ENCODE data around the gene WDR72. TPM values are rescaled to one million over a fixed set of nuclear protein-coding genes. Genes with fewer than 3 reads are reported as not detected.

The WDR72 gene
- total RNA-seq: 10 to 100 TPM in 1 of 2 donors, 1 to 10 TPM in 1; 4.1 to 12.2 TPM
- 1.9 TPM for polyA plus RNA-seq (2013, experiment 1 of 2)
- 0.79 TPM for polyA plus RNA-seq (2013, experiment 2 of 2)
- long read RNA-seq, experiment 1, partial matches to known transcripts: 0 of 3 reads
- long read RNA-seq, experiment 1, other reads (novel, unspliced or antisense): 3 of 3 reads
- long read RNA-seq, experiment 2, full-length matches to known transcripts: 3 of 9 reads
- long read RNA-seq, experiment 2, partial matches to known transcripts: 3 of 9 reads
- long read RNA-seq, experiment 2, other reads (novel, unspliced or antisense): 3 of 9 reads
- long read RNA-seq, experiment 3, full-length matches to known transcripts: 108 of 133 reads
- long read RNA-seq, experiment 3, partial matches to known transcripts: 11 of 133 reads
- long read RNA-seq, experiment 3, other reads (novel, unspliced or antisense): 14 of 133 reads
- long read RNA-seq, experiment 4, full-length matches to known transcripts: 1 of 5 reads
- long read RNA-seq, experiment 4, partial matches to known transcripts: 0 of 5 reads
- long read RNA-seq, experiment 4, other reads (novel, unspliced or antisense): 4 of 5 reads

GRCh38 chr15:53759411-53759931 lies at the start of gene WDR72:
WDR72 (minus strand) TSS chr15:53759663; CDS start chr15:53733149, 26,514 bp downstream.
- no peaks in the 10 kb centered on the region for H3K4me1 ChIP-seq (ENCODE audit: control insufficient read depth, insufficient read depth, low read length)
- Mint-ChIP-seq H3K27me3 (ENCODE audit: insufficient read depth) (peaks cover 53% of the 10 kb centered on the region), H3K4me1 (peaks cover 5% of the 10 kb centered on the region), H3K9me3 (no peaks in the 10 kb centered on the region), H3K36me3 (ENCODE audit: low read depth) (no peaks in the 10 kb centered on the region), H3K4me3 (peak within 1 kb of the TSS; percentile 64), H3K27ac (no peak within 1 kb of the TSS)
- H3K36me3 ChIP-seq (ENCODE audit: control insufficient read depth, insufficient read depth, low read length): no peaks in the 10 kb centered on the region
- peaks cover 38% of the 10 kb centered on the region for H3K27me3 ChIP-seq (ENCODE audit: control insufficient read depth, insufficient read depth, low read length, poor library complexity, severe bottlenecking)
- peak within 1 kb of the TSS; percentile 77 for H3K4me3 ChIP-seq (ENCODE audit: low read length)
- WGBS, 2 experiments (ENCODE audit: insufficient coverage in 1 of 2, insufficient read length in 1 of 2): 0 to 2% methylated on average over 4 to 43 of the region's 45 CpGs
- no peak within 1 kb of the TSS for H3K9ac ChIP-seq (ENCODE audit: extremely low read depth, low read length, poor library complexity, severe bottlenecking)
- no peak within 1 kb of the TSS for H3K27ac ChIP-seq (ENCODE audit: low read depth, low read length)
- H3K9me3 ChIP-seq (ENCODE audit: control insufficient read depth, low read length): no peaks in the 10 kb centered on the region
- no peak for TF ChIP-seq CTCF (conservative IDR thresholded peaks at IDR 0.05)
- DNase-seq: peak; percentile 88

- Histone ChIP-seq H3K4me3 (ENCODE audit: low read length) (no peak overlapping the region), H3K9me3 (ENCODE audit: control insufficient read depth, low read length) (no peaks in the 10 kb centered on the region), H3K4me1 (ENCODE audit: control insufficient read depth, insufficient read depth, low read length) (peaks cover 17% of the 10 kb centered on the region), H3K27ac (ENCODE audit: low read depth, low read length) (no peak overlapping the region), H3K36me3 (ENCODE audit: control insufficient read depth, insufficient read depth, low read length) (no peaks in the 10 kb centered on the region), H3K9ac (ENCODE audit: extremely low read depth, low read length, poor library complexity, severe bottlenecking) (no peak overlapping the region), H3K27me3 (ENCODE audit: control insufficient read depth, insufficient read depth, low read length, poor library complexity, severe bottlenecking) (no peaks in the 10 kb centered on the region)
- H3K27me3 Mint-ChIP-seq (ENCODE audit: insufficient read depth): no peaks in the 10 kb centered on the region
- no peak overlapping the region for H3K4me3 Mint-ChIP-seq
- WGBS, 2 experiments (ENCODE audit: insufficient coverage in 1 of 2, insufficient read length in 1 of 2): 62 to 71% methylated on average over 4 to 5 of the region's 5 CpGs
- peak; percentile 87 for TF ChIP-seq CTCF (conservative IDR thresholded peaks at IDR 0.05)
- DNase-seq: no peak
- peaks cover 28% of the 10 kb centered on the region for H3K4me1 Mint-ChIP-seq
- H3K9me3 Mint-ChIP-seq: no peaks in the 10 kb centered on the region
- no peaks in the 10 kb centered on the region for H3K36me3 Mint-ChIP-seq (ENCODE audit: low read depth)
- no peak overlapping the region for H3K27ac Mint-ChIP-seq
These were observed 48.7 kb upstream of the WDR72 start for GRCh38 chr15:53808058-53808706.

- Mint-ChIP-seq H3K4me1 (peaks cover 28% of the 10 kb centered on the region), H3K36me3 (ENCODE audit: low read depth) (no peaks in the 10 kb centered on the region), H3K4me3 (no peak overlapping the region), H3K27me3 (ENCODE audit: insufficient read depth) (no peaks in the 10 kb centered on the region), H3K27ac (no peak overlapping the region), H3K9me3 (no peaks in the 10 kb centered on the region)
- no peak overlapping the region for H3K27ac ChIP-seq (ENCODE audit: low read depth, low read length)
- no peaks in the 10 kb centered on the region for H3K27me3 ChIP-seq (ENCODE audit: control insufficient read depth, insufficient read depth, low read length, poor library complexity, severe bottlenecking)
- no peak overlapping the region for H3K9ac ChIP-seq (ENCODE audit: extremely low read depth, low read length, poor library complexity, severe bottlenecking)
- no peaks in the 10 kb centered on the region for H3K9me3 ChIP-seq (ENCODE audit: control insufficient read depth, low read length)
- peaks cover 17% of the 10 kb centered on the region for H3K4me1 ChIP-seq (ENCODE audit: control insufficient read depth, insufficient read depth, low read length)
- no peak overlapping the region for H3K4me3 ChIP-seq (ENCODE audit: low read length)
- no peak for TF ChIP-seq CTCF (conservative IDR thresholded peaks at IDR 0.05)
- DNase-seq: no peak
- H3K36me3 ChIP-seq (ENCODE audit: control insufficient read depth, insufficient read depth, low read length): no peaks in the 10 kb centered on the region
- WGBS, 2 experiments (ENCODE audit: insufficient coverage in 1 of 2, insufficient read length in 1 of 2): 97 to 100% methylated on average over 1 of the region's 1 CpG
These were observed 48.0 kb upstream of the WDR72 start for GRCh38 chr15:53807501-53807900.

Data from endodermal cell (in vitro differentiated cells).